Endometrium (tissue), 2 donors: ENCODE measurements around the gene SDR39U1.

Experiments
- FAIRE-seq: peaks from 2 replicates; lab custom pipeline; 2012; peaks lifted over from hg19 to GRCh38; lab: Jason Lieb, UNC
- donor health status: control.
- donor health status: control.

SDR39U1 gene

DNA sequence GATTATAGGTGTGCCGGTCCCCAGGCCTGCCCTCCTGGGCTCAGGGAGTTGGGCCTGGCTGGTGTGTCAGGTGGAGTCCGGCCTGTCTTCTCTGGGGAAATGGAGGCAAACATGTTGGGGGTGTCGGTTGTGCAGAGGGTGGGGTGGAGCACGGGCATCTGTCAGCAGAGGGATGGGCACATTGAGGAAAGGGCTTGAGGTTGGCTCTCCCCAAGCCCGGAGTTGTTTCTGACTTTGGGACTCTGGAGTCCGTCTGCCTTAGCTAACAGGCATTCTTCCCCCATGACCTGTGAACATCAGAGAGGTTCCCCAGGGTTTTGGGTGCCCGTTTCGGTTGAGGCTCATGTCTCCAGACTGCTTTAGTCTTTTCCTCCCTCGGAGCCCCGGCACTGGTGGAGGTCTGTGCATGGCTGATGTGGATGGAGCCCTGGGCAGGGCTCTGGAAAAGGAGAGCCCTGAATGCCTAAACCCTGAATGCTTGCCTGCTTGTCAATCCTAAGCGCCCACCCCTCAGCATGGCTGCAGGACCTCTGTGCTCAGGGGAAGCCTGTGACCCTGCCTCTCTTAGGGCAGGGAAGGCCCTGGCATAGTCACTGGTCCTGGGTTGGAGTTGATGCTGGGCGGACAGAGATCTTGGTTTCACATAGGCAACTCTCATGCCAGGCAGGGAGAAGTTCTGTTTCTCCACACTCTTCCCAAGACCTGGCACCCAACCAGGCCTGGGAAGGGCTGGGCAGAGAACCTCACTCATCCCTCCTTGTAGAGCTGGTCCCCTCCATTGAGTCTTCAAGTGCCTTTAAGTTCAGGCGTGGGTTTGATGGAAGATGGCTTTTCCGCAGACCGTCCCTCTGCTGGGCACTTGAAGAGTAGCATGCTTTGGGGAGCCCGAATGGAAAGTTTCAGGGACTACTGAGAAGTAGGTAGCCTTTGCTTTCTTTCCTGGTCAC is 30.9 kb downstream of the SDR39U1 start:
- no peak for FAIRE-seq

DNA sequence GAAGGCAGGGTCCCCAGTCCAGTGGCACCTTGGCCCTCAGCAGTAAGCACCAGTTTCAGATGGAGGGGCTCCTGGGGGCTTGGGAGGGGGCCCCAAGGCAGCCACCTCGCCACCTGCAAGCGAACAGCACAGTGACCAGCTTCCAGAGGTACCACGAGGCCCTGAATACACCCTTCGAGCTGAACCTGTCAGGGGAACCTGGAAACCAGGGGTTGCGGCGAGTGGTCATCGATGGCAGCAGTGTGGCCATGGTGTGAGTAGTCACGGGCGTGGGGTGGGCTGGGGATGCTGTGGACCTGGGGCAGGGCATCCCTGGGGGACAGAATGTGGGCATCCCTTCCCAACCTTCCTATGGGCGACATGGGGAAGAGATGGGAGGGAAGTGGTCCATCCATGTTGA is 32.6 kb downstream of the SDR39U1 start:
- FAIRE-seq = no peak

DNA sequence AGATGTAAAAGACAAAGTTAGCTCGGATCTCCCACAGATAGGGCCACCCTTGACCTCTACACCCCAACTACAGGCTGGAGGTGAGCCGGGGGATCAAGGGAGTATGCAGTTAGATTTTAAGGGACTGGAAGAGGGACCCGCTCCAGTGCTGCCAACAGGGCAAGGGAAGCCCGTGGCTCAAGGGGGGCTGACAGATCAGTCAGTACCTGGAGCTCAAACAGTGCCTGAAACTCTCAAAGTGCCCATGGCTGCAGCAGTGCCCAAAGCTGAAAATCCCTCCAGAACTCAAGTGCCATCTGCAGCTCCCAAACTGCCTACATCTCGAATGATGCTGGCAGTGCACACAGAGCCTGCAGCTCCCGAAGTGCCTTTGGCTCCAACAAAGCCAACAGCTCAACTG is 33.4 kb downstream of the SDR39U1 start:
- no peak for FAIRE-seq

DNA sequence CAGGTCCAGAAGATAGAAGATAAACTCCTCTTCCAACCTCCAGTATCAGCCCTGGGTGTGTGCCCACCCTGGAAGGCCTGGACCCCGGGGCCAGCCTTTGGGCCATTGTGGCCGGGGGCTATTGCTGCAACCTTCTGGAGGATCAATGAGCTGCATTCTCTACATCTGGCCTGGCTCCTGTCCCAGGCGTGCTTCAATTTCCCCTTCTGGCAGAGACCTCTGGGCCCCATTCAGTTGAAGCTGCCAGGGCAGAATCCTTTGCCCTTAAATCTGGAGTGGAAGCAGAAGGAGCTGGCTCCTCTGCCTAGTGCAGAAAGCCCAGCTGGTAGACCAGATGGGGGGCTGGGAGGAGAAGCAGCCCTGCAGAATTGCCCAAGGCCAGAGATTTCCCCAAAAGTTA is 33.8 kb downstream of the SDR39U1 start:
- no peak for FAIRE-seq

DNA sequence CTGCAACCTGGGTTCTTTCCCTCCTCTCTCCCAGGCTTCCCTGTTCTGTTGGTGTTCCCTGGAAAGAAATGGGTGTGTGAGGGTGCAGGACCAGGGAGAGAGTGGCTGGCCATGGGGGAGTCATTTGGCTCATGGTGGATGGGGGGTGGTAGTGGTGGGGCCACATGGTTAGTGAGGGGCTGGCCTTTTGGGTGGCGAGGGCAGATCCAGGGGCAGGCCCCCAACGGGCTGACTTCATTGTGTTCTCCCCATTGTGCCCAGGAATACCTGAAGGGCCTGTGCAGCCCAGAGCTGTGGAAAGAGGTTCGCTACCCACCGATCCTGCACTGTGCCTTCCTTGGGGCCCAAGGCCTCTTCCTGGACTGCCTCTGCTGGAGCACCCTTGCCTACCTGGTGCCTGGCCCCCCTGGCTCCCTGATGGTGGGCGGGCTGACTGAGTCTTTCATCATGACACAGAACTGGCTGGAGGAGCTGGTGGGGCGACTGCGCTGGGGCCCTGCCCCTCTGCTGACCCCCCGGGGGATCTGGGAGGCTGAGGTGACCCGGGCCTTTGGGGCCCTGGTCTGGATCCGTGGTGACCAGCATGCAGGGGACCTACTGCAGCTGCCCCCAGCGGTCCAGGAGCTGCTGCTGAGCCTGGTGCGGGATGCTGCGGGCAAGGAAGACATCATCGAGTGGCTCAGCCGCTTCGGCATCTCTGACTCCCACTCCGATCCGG is 34.8 kb downstream of the SDR39U1 start:
- FAIRE-seq = no peak

DNA sequence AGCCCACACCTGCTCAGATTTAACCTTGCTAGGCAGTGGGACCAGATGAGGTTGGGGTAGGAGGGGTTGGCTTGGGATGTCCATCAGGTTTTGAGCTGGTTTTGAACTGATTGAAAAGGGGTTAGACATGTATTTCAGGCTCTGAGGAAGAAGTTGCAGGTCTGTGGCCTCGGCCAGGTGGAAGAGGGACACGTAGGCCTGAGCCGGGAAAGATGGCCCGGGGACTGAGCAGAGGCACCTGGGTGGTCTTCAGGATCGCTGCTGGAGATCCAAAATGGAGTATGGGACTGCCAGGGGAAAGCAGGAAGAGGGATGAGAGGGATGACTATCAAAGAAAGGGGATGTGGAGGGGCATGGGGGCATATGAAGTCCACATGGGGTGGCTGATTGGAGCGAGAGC is 36.2 kb downstream of the SDR39U1 start:
- FAIRE-seq = no peak

DNA sequence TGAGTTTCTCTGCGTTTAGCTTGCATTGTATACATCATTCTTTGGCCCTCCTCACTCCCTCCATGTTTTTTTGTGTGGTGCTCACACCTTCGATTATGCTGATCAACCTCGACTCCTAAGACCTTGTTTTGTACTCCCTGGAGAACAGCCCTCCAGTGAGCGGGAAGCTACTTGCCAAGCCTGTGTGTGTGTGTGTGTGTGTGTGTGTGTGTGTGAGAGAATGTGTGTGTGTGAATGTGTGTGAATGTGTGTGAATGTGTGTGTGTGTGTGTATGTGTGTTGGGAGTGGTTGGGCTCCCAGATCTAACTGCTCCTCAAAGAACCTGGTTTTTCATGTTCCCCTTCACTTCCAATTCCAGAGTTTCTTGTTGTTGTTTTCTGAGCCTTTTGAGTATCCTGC is 37.8 kb downstream of the SDR39U1 start:
- no peak for FAIRE-seq

DNA sequence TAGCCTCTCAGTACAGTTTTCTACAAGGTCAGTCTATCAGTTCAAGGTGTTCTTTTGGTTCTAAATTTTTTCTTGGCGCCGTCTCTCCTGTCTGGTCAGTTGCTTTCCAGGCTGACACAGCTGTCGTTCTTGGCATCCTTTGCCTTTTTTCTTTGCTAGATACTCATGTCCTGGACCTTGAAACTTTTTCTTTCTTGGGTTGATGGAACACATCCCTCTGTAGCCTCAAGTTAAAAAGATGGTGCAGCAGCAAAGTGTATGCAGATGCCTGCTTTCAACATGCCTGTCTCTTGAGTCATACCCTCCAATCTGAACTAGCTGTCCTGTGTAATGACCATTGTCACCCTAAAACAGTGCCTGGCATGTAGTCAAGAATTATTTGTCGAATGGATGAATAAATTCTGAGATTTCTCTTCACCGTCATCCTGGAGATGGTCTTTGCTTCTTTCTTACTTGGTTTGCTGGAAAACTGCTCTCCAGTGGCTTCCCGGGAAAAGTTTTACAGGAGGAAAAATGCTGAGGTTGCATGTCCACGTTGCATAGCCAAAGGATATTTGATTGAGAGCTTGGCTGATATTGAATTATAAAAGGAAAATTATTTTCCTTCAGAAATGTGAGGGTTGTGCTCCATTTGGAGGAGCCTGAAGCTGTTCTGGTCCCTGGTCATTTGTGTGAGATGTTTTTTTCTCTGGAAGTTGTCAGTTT is 39.1 kb downstream of the SDR39U1 start:
- no peak for FAIRE-seq

DNA sequence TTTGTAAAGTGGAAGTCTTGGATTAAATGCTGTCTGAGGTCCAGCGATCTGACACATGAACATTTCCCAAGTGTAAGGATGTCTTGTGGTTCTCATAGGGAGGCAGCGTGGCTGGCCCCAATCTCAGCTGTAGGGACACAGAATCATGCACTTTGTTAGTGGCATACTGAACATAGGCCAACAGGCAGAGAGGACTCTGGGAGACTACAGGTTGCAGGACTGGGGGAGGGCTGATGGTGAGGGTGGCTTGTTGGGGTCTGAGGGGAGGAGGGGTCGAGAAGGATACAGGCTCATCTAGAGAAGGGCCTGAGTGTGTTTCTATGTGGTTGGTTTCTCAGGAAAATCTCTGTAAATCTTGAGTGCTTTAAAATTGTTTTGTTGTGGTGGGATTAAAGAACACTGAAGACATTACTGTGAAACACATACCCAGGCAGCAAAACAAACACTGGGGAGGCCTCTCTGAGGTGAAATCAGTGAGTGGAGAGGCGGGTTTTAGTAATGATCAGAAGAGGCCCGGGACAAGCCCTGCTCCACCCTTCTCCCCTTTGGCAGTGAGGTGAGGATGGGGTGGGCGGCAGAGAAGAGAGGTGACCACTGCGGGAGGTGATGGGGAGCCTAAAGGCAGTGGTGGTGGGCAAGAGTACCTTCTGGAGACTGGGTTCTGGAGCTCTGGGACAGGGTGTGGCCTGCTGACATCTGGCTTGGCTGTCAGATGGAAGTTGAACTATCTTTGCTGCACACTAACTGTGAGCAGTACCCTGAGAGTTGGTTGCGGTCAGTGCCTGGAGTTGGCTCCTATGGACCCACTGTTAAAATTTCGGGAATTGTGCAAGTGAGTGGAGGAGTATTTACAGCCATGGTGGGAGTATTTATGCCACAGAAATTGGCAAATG is 40.5 kb downstream of the SDR39U1 start:
- no peak for FAIRE-seq

DNA sequence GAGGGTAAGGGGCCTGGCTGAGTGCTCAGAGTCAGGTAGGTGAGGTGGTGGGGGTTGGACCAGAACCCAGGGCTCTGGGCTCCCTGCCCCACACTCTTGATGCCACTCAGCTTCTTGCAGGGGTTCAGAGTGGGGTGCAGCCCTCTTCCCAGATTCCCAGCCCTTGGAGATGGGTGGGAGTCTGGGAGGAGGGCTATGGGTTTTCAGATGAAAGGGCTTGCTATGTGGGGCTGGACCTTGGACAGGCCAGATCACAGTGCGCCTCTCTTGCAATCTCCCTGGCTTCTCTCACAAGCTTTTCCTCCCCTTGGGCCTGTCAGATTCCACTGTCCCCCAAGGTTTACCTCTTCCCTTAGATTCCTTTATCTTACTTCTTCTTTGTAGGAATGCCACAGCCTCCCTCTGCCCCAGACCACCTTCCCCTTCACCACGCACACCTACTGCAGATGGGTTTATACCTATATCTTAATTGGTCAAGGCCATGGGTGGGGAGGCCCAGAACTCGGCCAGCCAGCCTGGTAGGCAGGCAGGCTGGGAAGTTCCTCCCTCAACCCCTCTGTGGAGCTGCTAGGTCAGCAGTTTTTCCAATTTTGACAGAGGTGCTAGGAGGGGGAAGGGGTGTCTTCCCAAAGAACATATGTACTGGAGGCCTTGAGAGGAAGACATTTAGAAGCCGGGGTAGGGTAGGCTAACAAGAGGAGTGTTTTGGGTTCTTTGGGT is 42.4 kb downstream of the SDR39U1 start:
- no peak for FAIRE-seq

DNA sequence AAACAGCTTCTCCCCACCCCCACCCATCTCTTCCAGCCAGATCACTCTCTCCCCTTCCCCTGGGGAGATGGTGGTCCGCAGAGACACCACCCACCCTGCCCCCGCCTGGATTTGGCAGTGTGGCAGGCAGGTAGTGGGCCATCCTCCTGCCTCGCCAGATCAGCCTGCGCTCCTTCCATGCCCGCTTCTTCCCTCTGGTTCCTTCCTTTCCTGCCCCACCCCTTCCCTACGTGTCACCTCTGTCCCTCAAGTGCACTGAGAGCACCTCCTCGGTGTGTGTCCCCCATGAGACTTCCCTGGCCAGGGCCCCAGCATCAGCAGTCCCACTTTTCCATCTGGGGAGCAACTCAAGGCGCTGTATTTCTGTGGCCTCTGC is 43.1 kb downstream of the SDR39U1 start:
- no peak for FAIRE-seq

DNA sequence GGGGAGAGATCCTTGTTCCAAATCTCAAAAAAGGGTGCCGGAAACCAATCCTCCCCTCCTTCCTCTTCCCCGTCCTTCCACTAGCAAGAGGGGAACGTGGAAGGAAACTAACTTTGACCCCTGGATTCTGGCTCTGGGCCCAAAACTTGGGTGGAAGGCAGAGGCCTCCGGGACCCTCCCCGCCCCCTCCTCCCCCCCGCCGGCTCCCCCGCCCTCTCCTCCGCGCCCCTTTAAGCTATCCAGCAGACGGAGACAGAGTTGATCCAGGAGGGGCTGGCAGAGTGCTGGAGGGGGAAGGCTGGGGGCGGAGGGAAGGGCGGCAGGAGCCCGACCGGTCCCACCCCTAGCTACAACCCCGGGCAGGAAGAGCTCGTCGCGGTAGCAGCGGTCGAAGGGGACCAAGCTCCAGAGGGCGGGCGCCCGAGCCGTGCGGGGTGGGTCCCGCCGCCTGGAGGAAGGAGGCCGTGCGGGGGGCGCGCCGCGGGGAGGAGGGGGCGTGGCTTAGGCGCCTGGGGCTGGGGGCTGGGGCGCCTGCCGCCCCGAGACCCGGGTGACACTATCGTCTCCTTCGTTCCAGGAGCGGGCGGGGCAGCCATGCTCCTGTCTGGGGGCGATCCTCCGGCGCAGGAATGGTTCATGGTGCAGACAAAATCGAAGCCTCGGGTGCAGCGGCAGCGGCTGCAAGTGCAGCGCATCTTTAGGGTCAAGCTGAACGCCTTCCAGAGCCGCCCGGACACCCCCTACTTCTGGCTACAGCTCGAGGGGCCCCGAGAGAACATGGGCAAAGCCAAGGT is 43.7 kb downstream of the SDR39U1 start, which contains the start of gene NYNRIN:
TSS of gene NYNRIN (plus strand) at position 351 of the 794 bp plus-strand sequence. CDS start at position 595, 244 bp downstream.
- FAIRE-seq = no peak

DNA sequence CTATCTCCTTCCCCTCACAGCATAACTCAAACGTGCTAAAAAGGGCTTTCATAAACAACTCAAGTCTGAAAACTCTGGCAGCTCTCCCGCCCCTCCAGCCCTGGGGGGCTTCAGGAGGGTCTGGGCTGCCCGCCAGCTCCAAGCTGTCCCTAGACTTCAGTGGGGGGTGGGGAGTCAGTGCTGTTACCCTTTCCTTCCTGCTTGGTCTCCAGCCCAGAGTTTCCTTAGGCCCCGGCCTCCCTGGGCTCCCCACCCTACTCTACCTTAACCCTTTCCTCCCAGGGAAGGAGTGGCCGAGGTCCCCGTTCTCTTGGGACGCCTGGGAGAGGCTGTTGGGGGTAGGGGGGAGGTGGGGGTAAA is 44.3 kb downstream of the SDR39U1 start:
- no peak for FAIRE-seq

DNA sequence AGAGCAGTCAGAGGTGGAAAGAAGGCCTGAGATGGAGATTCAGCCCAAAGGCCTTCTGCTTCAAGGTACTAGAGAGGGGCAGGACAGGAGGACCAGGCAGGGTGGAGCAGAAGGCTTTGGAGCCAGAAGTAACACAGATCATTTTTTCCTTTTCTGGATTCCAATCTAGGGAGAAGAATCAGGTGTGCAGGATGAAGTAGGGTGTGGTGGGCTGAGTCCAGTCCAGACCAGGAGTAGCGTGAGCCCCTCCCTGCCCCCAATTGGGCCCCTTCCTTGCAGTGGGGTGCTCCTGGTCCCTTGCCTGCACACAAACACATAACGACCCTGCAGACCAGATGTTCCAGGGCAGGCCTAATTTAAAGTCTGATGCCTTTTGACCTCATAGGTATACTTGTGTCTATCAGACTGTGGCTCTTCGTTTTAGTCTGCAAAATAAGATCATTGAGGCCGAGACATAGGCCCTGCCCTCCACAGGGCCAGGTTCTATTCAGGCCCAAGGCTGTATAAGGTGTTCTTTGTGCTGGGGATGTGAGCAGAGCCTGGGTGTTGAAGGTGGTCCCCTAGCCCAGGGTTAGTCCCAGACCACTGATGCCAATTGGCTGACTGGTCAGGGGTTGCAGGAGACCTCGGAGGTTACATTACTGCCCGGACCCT is 44.8 kb downstream of the SDR39U1 start:
- no peak for FAIRE-seq

DNA sequence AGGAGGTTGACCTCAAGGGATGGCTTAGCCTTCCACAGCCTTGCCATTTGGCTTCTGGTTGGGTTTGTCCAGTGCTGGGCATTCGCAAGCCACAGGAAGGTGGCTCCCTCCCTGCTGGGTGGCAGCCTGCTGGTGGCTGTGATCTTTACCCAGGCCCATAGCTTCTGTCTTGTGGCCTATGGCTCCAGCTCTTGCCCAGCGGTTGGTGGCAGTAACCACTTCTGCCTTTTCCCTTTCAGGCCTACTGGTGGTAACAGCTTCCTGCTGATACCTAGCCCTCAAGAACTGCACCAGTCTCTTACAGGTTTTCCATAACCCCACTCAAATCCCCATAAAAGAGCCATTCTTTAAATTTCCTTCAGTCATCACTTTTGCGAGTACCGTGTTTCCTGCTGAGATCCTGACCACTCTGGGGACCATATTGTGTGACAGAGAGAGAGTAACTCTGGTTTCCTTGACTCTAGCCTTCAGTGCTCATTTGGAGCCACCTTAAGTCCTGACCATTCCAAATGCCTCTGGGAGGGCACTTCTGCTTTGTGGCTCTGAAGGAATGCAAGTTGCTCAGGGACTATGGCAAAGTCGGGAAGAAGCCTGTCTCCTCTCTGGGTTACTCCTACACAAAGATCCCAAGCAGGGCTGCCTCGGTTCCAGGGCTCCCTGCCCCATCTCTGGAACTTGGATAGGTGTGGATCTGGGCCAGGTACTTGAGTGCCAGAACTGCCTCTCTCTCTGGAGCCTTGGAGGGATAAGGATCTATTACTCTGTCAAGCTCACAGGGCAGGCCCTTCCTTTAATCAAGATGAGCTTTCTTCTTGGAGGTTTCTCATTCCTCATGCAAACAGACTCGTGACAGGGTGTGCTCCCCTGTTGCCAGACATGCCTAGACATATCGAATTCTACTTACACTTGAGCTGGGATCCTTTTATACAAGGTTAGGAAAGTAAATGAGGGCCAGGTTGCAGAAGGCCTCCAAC is 46.7 kb downstream of the SDR39U1 start:
- no peak for FAIRE-seq

DNA sequence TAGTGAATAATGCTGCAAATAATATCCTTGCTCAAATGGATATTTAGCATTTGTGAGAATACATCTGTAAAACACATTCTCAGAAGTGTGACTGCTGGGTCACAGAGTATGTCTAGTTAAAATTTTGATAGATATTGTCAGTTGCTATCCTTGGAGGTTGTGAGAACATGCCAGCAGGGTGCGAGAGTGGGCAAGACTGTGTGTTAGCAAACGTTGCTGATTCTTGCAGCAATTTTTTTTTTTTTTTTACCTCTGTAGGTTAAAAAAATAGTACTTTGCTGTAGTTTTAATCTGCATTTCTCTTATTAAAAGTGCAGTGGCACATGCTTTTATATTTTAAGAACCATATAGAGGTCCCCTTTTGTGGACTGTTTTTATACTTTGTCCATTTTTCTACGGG is 48.3 kb downstream of the SDR39U1 start:
- no peak for FAIRE-seq

DNA sequence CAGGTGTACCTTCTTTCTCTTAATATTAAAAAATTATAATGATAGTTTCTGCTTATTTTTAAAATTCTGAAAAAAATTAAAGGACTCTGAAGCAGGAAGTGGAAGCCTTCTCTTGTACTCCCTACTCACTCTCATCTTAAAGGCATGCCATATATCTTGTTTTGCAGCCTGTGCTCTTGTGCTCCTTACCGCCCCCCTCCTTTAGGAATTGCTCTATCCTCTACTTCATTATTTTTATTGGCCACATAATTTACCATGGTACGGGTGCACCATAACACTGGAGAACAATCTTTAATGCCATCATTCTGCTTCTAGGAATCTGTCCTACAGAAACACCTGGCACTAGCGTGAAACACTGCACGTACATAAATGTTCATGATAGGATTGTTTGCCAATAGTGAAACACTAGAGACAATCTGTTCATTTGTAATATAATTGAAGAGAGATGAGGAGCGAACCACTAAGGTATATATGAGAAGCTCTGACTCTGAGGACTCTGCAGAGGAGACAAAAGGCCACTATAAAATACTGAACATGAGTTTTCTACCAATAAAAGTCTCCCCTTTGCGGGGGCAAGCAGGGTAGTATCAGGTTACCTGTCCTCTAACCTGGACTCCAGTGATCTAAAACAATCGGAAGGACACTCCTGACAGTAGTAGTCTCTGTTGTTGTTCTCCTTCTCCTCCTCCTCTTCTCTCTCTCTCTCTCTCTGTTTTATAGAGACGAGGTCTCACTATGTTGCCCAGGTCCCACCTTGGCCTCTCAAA is 50.1 kb downstream of the SDR39U1 start:
- FAIRE-seq = no peak
